Dendritic cell treated with granulocyte-macrophage colony-stimulating factor and Interleukin-4, amounts not matched to agents 40 ng/mL and 50 ng/mL, for 4 days (primary cell): Measurements from ENCODE around the gene SH3RF3.

Experiments
- H3K27ac Mint-ChIP-seq: one replicate; pipeline ENCODE4 v1.8.0; 2022; ENCODE audit warnings: mild to moderate bottlenecking, mixed read lengths
- H3K27me3 Mint-ChIP-seq: one replicate; pipeline ENCODE4 v1.8.0; 2022; ENCODE audit warnings: mild to moderate bottlenecking, mixed read lengths
- H3K36me3 Mint-ChIP-seq: one replicate; pipeline ENCODE4 v1.8.0; 2022; ENCODE audit warnings: low read depth, mixed read lengths
- H3K4me1 Mint-ChIP-seq: one replicate; pipeline ENCODE4 v1.8.0; 2022; ENCODE audit warnings: low read depth, mixed read lengths
- H3K4me3 Mint-ChIP-seq: one replicate; pipeline ENCODE4 v1.8.0; 2022; ENCODE audit warnings: mild to moderate bottlenecking, moderate library complexity, mixed read lengths
- H3K9me3 Mint-ChIP-seq: one replicate; pipeline ENCODE4 v1.8.0; 2022; ENCODE audit warnings: mixed read lengths
- intact Hi-C: fragments of 100-400 bp; cut with micrococcal nuclease; formaldehyde crosslinking; loops from one replicate; pipeline ENCODE4 v1.15.0; 2022

SH3RF3 gene

DNA sequence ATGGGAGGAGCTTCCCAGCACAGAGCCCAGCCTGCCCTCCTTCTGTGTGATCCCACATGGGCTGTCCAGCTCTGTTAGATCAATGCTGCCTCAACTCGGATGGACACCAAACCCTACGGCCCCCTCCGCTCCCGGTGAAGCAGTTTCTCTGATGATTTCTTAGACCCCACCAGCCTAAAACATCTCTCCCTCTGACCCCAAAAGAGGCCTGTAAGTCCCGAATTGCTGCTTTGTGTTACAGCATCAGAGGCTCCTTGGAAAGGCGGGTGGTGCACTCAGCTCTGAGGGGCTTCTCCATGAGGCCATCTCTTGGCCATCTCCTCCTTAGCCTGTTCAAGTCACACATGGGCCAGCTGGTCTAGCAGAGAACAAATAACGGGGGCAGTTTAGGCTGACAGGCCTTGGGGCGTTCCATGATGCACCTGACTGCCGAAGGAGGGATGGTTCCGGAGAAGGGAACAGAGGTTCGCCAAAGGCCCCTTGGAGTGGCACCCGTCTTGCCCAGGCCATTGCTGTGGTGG, 240.7 kb downstream of the SH3RF3 start:
- H3K4me1 Mint-ChIP-seq = no peaks in the 10 kb centered on the region
- no peaks in the 10 kb centered on the region for H3K27me3 Mint-ChIP-seq
- no peak overlapping the region for H3K27ac Mint-ChIP-seq
- H3K4me3 Mint-ChIP-seq = no peak overlapping the region
- H3K9me3 Mint-ChIP-seq = no peaks in the 10 kb centered on the region
- intact Hi-C loops = no loop called here
- H3K36me3 Mint-ChIP-seq = no peaks in the 10 kb centered on the region

DNA sequence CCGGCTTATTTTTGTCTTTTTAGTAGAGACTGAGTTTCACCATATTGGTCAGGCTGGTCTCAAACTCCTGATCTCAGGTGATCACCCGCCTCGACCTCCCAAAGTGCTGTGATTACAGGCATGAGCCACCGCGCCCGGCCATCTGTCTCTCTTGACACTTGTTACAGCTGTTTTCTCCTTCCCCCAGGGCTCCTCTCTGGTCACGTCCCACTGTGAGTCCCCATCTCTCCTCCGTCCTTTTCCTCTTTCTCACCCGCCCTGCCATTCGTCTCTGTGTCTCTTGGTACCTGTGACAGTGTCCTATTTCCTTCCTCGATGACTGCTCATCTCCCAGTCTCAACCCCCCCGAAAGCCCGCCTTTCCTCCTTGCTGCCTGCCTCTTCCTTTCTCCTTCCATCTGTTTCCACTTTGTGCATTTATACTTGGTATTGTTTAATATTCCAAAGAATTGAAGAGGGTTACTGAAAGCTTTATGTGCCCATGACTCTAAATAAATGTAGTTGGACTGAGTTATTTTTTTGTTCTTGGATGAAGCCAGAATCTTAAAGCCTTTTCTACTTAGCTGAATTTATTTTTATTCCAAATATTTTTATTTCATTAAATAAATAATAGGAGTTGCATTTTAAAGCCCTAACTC, 241.5 kb downstream of the SH3RF3 start:
- H3K27me3 Mint-ChIP-seq = no peaks in the 10 kb centered on the region
- H3K4me3 Mint-ChIP-seq = no peak overlapping the region
- H3K27ac Mint-ChIP-seq = no peak overlapping the region
- intact Hi-C loops = no loop called here
- H3K9me3 Mint-ChIP-seq = no peaks in the 10 kb centered on the region
- no peaks in the 10 kb centered on the region for H3K4me1 Mint-ChIP-seq
- H3K36me3 Mint-ChIP-seq = no peaks in the 10 kb centered on the region

DNA sequence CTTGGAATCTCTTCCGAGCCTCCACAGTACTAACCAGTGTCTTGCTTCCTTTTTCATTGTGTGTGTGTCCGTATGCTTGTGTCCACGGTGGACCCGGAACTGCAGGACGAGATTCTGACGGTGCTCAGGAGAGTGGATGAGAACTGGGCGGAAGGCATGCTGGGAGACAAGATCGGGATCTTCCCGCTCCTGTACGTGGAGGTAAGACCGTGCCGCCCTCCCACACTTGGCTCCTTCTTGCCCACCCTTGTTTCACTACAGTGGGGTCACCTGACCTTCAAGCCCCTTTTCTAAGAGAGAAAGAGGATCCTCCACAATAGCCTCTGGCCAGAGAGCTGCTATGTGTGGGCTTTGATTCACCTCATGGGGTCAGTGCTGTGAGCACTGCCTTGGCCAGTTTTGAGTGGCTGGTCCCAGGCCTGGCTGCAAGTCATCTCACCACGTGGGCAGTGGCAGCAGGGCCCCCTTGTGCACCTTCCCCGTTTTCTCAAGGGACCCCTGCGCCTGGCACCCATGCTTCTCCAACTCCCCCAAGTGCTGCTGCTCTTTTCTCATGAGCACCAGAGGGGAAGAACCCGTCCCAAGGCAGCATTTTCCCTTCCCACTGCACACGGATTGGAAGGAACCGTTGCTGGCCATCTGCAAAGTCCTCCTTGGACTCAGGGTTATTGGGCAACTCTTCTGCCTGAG, 242.6 kb downstream of the SH3RF3 start:
- intact Hi-C loops = no loop called here
- Mint-ChIP-seq H3K4me3 (no peak overlapping the region), H3K4me1 (no peaks in the 10 kb centered on the region), H3K27me3 (no peaks in the 10 kb centered on the region), H3K27ac (no peak overlapping the region), H3K9me3 (no peaks in the 10 kb centered on the region), H3K36me3 (no peaks in the 10 kb centered on the region)

- intact Hi-C loops = no loop called here
- H3K4me1 Mint-ChIP-seq = no peaks in the 10 kb centered on the region
- H3K4me3 Mint-ChIP-seq = no peak overlapping the region
- H3K36me3 Mint-ChIP-seq = no peaks in the 10 kb centered on the region
- H3K9me3 Mint-ChIP-seq = no peaks in the 10 kb centered on the region
- H3K27me3 Mint-ChIP-seq = no peaks in the 10 kb centered on the region
- no peak overlapping the region for H3K27ac Mint-ChIP-seq
Observed at GRCh38 chr2:109372171-109372568, 243.2 kb downstream of the SH3RF3 start.

- Mint-ChIP-seq H3K27me3 (no peaks in the 10 kb centered on the region), H3K27ac (no peak overlapping the region), H3K9me3 (no peaks in the 10 kb centered on the region), H3K4me3 (no peak overlapping the region), H3K36me3 (no peaks in the 10 kb centered on the region), H3K4me1 (no peaks in the 10 kb centered on the region)
- intact Hi-C loops = no loop called here
Observed at GRCh38 chr2:109372614-109373013, 243.6 kb downstream of the SH3RF3 start.

GRCh38 chr2:109373791-109374547, 245.0 kb downstream of the SH3RF3 start:
- no peak overlapping the region for H3K4me3 Mint-ChIP-seq
- intact Hi-C loops = no loop called here
- H3K27ac Mint-ChIP-seq = no peak overlapping the region
- H3K9me3 Mint-ChIP-seq = no peaks in the 10 kb centered on the region
- H3K4me1 Mint-ChIP-seq = no peaks in the 10 kb centered on the region
- peaks cover 3% of the 10 kb centered on the region for H3K27me3 Mint-ChIP-seq
- H3K36me3 Mint-ChIP-seq = no peaks in the 10 kb centered on the region

DNA sequence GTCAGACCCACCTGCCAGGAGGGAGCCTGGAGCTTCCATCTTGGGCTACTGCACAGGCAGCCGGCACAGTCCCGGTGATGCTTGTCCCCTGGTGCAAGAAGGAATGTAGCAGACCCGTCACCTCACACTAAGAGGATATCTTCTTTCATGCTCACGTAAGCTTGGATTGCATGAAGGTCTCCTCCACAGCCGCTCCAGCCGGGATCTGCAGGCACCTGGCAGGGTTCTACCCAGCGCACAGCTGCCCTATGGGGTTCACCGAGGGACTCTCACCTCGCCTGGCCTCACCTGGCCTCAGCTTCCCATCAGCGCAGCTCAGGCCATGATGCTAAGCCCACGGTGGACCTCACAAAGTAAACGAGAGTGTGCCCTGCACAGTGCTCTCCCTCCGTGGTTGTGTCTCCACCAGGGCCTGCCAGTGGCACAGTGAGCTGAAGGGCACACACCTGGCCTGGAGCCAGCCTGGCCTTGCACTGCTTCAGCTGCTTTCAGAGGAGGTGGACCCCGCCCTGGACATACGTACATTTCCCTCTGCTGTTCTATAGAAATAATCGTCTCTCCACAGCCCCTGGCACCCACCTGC, 245.6 kb downstream of the SH3RF3 start:
- no peak overlapping the region for H3K4me3 Mint-ChIP-seq
- H3K27ac Mint-ChIP-seq = no peak overlapping the region
- H3K36me3 Mint-ChIP-seq = no peaks in the 10 kb centered on the region
- peaks cover 3% of the 10 kb centered on the region for H3K27me3 Mint-ChIP-seq
- intact Hi-C loops = no loop called here
- H3K9me3 Mint-ChIP-seq = no peaks in the 10 kb centered on the region
- no peaks in the 10 kb centered on the region for H3K4me1 Mint-ChIP-seq

DNA sequence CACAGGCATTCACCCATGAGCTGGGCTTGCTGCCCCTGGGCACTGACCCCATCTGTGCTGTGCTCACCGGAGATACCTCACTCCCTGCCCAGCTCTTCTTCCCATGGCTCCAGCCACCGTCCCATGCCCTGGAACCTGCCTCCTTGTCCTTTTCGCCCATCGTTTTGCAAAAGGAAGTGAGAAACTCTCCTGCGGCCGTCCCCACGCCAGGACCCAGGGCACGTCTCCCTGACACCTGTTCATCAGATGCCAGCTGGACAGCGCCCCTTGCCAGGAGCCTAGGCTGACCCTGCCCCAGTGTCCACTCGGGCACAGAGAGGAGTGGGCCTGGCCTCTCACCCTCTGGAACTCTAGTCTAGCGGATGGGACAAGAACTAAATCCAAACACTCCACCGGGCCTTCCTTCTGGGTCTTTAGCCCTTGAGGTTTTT, 246.1 kb downstream of the SH3RF3 start:
- Mint-ChIP-seq H3K27me3 (peaks cover 3% of the 10 kb centered on the region), H3K4me1 (no peaks in the 10 kb centered on the region)
- intact Hi-C loops = no loop called here

GRCh38 chr2:109375656-109376055, 246.7 kb downstream of the SH3RF3 start:
- Mint-ChIP-seq H3K36me3 (no peaks in the 10 kb centered on the region), H3K9me3 (no peaks in the 10 kb centered on the region), H3K27ac (no peak overlapping the region), H3K4me3 (no peak overlapping the region), H3K27me3 (peaks cover 3% of the 10 kb centered on the region), H3K4me1 (no peaks in the 10 kb centered on the region)
- intact Hi-C loops = no loop called here

More for the DNA sequence above, 246.1 kb downstream of the SH3RF3 start:
- H3K9me3 Mint-ChIP-seq = no peaks in the 10 kb centered on the region
- no peak overlapping the region for H3K27ac Mint-ChIP-seq
- no peaks in the 10 kb centered on the region for H3K36me3 Mint-ChIP-seq
- no peak overlapping the region for H3K4me3 Mint-ChIP-seq

DNA sequence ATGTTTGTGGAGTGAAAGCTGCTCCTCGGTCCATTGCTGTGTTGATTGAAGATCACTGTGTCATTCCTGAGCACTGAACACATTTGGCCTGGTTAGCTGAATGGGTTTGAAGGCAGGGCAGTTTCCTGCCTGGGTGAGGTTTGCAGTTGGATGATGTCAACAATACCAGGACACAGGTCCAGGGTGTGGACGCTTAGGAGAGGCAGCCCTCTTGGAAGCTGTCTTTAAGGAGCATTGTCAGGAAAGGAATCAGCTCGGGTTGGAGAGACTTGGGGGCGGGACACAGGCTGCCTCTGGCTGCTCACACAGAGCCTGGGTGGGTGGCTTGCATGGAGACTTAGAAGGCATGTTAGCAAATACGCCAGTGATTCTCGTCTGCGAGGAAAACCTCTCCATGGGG, 247.1 kb downstream of the SH3RF3 start:
- Mint-ChIP-seq H3K4me1 (no peaks in the 10 kb centered on the region), H3K4me3 (no peak overlapping the region), H3K9me3 (no peaks in the 10 kb centered on the region), H3K27ac (no peak overlapping the region), H3K36me3 (no peaks in the 10 kb centered on the region), H3K27me3 (peaks cover 3% of the 10 kb centered on the region)
- intact Hi-C loops = no loop called here

GRCh38 chr2:109376796-109377495, 247.9 kb downstream of the SH3RF3 start:
- no peak overlapping the region for H3K4me3 Mint-ChIP-seq
- H3K9me3 Mint-ChIP-seq = no peaks in the 10 kb centered on the region
- intact Hi-C loops = no loop called here
- H3K36me3 Mint-ChIP-seq = no peaks in the 10 kb centered on the region
- H3K27ac Mint-ChIP-seq = no peak overlapping the region
- peaks cover 3% of the 10 kb centered on the region for H3K27me3 Mint-ChIP-seq
- no peaks in the 10 kb centered on the region for H3K4me1 Mint-ChIP-seq

GRCh38 chr2:109377976-109378375, 249.0 kb downstream of the SH3RF3 start:
- peaks cover 3% of the 10 kb centered on the region for H3K27me3 Mint-ChIP-seq
- H3K27ac Mint-ChIP-seq = no peak overlapping the region
- H3K4me1 Mint-ChIP-seq = no peaks in the 10 kb centered on the region
- H3K9me3 Mint-ChIP-seq = no peaks in the 10 kb centered on the region
- intact Hi-C loops = no loop called here
- H3K4me3 Mint-ChIP-seq = no peak overlapping the region
- no peaks in the 10 kb centered on the region for H3K36me3 Mint-ChIP-seq

GRCh38 chr2:109378682-109379081, 249.7 kb downstream of the SH3RF3 start:
- no peaks in the 10 kb centered on the region for H3K36me3 Mint-ChIP-seq
- intact Hi-C loops = no loop called here
- no peak overlapping the region for H3K27ac Mint-ChIP-seq
- H3K9me3 Mint-ChIP-seq = no peaks in the 10 kb centered on the region
- no peaks in the 10 kb centered on the region for H3K4me1 Mint-ChIP-seq
- H3K4me3 Mint-ChIP-seq = no peak overlapping the region
- H3K27me3 Mint-ChIP-seq = peaks cover 3% of the 10 kb centered on the region
